GM20000 (cell line): Measurements from ENCODE around the gene TGFB2.

Experiments used
- DNase-seq: peaks from one replicate; pipeline ENCODE4 v3.0.0; 2012; ENCODE audit warnings: low spot score
- CTCF ChIP-seq: IDR thresholded peaks from 2 replicates; pipeline ENCODE4 v1.5.1; 2012; ENCODE audit warnings: mild to moderate bottlenecking, control low read depth; ENCODE audit errors: extremely low read depth, missing control alignments

Gene TGFB2

DNA sequence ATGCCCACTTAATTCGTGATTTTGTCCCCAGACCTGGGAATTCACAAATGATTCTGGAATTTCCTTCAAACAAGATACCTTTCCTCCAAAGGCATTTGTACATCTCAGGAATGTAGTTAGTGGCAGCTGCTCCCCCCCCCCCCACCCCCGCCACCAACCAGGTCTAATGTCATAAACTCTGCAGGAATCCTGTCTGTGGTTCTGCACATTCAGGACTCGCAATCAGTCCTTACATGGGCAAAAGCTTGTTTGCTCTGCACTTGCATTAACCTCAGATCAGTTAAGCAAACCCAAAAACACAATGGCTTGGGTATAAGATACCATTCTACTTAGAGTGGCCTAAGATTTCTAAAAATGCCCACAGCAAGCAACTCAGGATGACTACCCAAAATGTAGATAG, 143.8 kb downstream of the TGFB2 start:
- TF ChIP-seq CTCF = no peak
- DNase-seq = no peak

DNA sequence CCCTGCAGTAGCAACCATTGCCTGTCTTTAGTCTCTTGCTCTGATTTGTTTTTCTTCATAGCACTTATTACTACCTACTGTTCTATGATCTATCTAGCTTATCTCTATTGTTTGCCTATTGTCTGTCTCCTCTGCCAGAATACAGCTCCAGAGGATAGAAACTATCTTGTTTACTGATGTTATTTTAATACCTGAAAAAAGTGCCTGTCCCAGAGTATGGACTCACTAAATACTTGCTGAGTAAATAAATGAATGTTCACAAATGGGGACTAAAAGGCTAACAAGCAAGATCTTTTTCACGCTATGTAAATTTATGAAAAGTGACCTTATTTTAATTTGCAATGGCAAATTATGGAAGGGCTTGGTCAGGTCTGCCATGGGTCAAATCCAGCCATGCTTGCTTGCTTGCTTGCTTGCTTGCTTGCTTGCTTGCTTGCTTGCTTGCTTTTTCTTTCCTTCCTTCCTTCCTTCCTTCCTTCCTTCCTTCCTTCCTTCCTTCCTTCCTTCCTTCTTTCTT, 145.3 kb downstream of the TGFB2 start:
- no peak for TF ChIP-seq CTCF
- no peak for DNase-seq

- no peak for TF ChIP-seq CTCF
- DNase-seq = no peak
These were observed 147.7 kb downstream of the TGFB2 start for GRCh38 chr1:218492874-218493273.

GRCh38 chr1:218493986-218494385, 148.8 kb downstream of the TGFB2 start:
- TF ChIP-seq CTCF = no peak

More at GRCh38 chr1:218493986-218494385, 148.8 kb downstream of the TGFB2 start:
- no peak for DNase-seq
